Measurements from ENCODE around the gene PPP1R13L. TPM values are rescaled to one million over a fixed set of nuclear protein-coding genes. Genes with fewer than 3 reads are reported as not detected.

PPP1R13L gene
- total and polyA plus RNA-seq, 2 donors (not counting 1 experiment from before 2014, with no cell fraction given): 7.4 to 9.2 TPM

- Mint-ChIP-seq H3K27ac (peak overlapping the region; percentile 94), H3K4me1 (peaks cover 59% of the 10 kb centered on the region), H3K9me3 (ENCODE audit: insufficient read depth) (no peaks in the 10 kb centered on the region), H3K4me3 (peak overlapping the region; percentile 97), H3K27me3 (peaks cover 8% of the 10 kb centered on the region)
- H2AFZ ChIP-seq (ENCODE audit: insufficient read depth, low read depth, low read length, poor library complexity, severe bottlenecking): peak overlapping the region; percentile 91
- peak overlapping the region; percentile 88 for H3K4me2 ChIP-seq (replicated peaks; ENCODE audit: low read depth, low read length, poor library complexity, severe bottlenecking)
- H3K4me3 ChIP-seq (ENCODE audit: control extremely low read depth in 1 of 5, extremely low read depth in 1 of 5, insufficient read depth in 1 of 5, low read depth in 2 of 5, low read length in 4 of 5): peak overlapping the region in 4 of 5 experiments; percentile 69 to 77 (median 70)
- H3K9ac ChIP-seq (ENCODE audit: low read length): peak overlapping the region; percentile 77
- H4K20me1 ChIP-seq (ENCODE audit: control insufficient read depth, insufficient read depth, low read length, poor library complexity, severe bottlenecking): peaks cover 5% of the 10 kb centered on the region
- H3K79me2 ChIP-seq (ENCODE audit: control insufficient read depth, insufficient read depth, low read length): peaks cover 23% of the 10 kb centered on the region
- ATAC-seq (ENCODE audit: low read depth) (no peak), DNase-seq (no peak)
- CTCF ChIA-PET: interaction anchor here (1.1 to 2.8 kb wide), 4 partner anchors 16 to 138 kb away, joined by 3 to 17 read pairs (median 8); no protein-coding TSS in a partner anchor
- 22% methylated on average over 19 of the region's 20 CpGs for WGBS (ENCODE audit: insufficient coverage)
- intact Hi-C loops (cut with micrococcal nuclease): loop anchor here (1.0 to 2.0 kb wide), 2 partner anchors 16 to 17 kb away; partner anchors contain the start of gene POLR1G
- peak overlapping the region; percentile 64 to 73 for H3K27ac ChIP-seq (ENCODE audit: low read length in 2 of 2)
- POLR2A ChIA-PET: interaction anchor here (0.5 kb wide), 1 partner anchor 45 kb away, joined by 4 read pairs; the partner anchor contains the start of gene FOSB
- no peaks in the 10 kb centered on the region for H3K9me3 ChIP-seq (ENCODE audit: control extremely low read depth in 1 of 3, control insufficient read depth in 2 of 3, insufficient read depth in 1 of 3, low read length in 2 of 3)
- peaks cover 33 to 62% of the 10 kb centered on the region in 2 donors for H3K4me1 ChIP-seq (ENCODE audit: control insufficient read depth in 2 of 2, insufficient read depth in 2 of 2, low read length in 2 of 2)
- H3K36me3 ChIP-seq (replicated peaks in 1 of 2; ENCODE audit: control extremely low read depth in 1 of 2, control insufficient read depth in 1 of 2, extremely low read depth in 1 of 2, insufficient read depth in 2 of 2, low read length in 1 of 2): peaks cover 0 to 14% of the 10 kb centered on the region in 2 experiments
- TF ChIP-seq EZH2 (IDR thresholded peaks at IDR 0.05; ENCODE audit: borderline replicate concordance, insufficient read depth, low read depth, low read length, poor library complexity, severe bottlenecking): no peak
- TF ChIP-seq CTCF (IDR thresholded peaks at IDR 0.05): no peak
- peaks cover 0 to 7% (median 2%) of the 10 kb centered on the region in 4 experiments for H3K27me3 ChIP-seq (replicated peaks in 1 of 4; ENCODE audit: control extremely low read depth in 1 of 4, control insufficient read depth in 3 of 4, insufficient read depth in 4 of 4, low read length in 3 of 4)
Measured at GRCh38 chr19:45423033-45423588, 18.2 kb upstream of the PPP1R13L start.

- Histone ChIP-seq H3K79me2 (ENCODE audit: control insufficient read depth, insufficient read depth, low read length) (peaks cover 28% of the 10 kb centered on the region), H3K9ac (ENCODE audit: low read length) (no peak overlapping the region), H2AFZ (ENCODE audit: insufficient read depth, low read depth, low read length, poor library complexity, severe bottlenecking) (no peak overlapping the region), H3K27ac (ENCODE audit: low read length in 2 of 2) (peak overlapping the region in 1 of 2 donors; percentile 21), H3K36me3 (replicated peaks in 1 of 2; ENCODE audit: control extremely low read depth in 1 of 2, control insufficient read depth in 1 of 2, extremely low read depth in 1 of 2, insufficient read depth in 2 of 2, low read length in 1 of 2) (peaks cover 0 to 17% of the 10 kb centered on the region in 2 experiments), H4K20me1 (ENCODE audit: control insufficient read depth, insufficient read depth, low read length, poor library complexity, severe bottlenecking) (peaks cover 5% of the 10 kb centered on the region), H3K4me3 (ENCODE audit: control extremely low read depth in 1 of 5, extremely low read depth in 1 of 5, insufficient read depth in 1 of 5, low read depth in 2 of 5, low read length in 4 of 5) (no peak overlapping the region), H3K4me1 (ENCODE audit: control insufficient read depth in 2 of 2, insufficient read depth in 2 of 2, low read length in 2 of 2) (peaks cover 29 to 52% of the 10 kb centered on the region in 2 donors), H3K4me2 (replicated peaks; ENCODE audit: low read depth, low read length, poor library complexity, severe bottlenecking) (no peak overlapping the region), H3K27me3 (replicated peaks in 1 of 4; ENCODE audit: control extremely low read depth in 1 of 4, control insufficient read depth in 3 of 4, insufficient read depth in 4 of 4, low read length in 3 of 4) (peaks cover 0 to under 1% (median 0%) of the 10 kb centered on the region in 4 experiments), H3K9me3 (ENCODE audit: control extremely low read depth in 1 of 3, control insufficient read depth in 2 of 3, insufficient read depth in 1 of 3, low read length in 2 of 3) (no peaks in the 10 kb centered on the region)
- H3K27ac Mint-ChIP-seq: peak overlapping the region; percentile 57
- H3K27me3 Mint-ChIP-seq: peaks cover 2% of the 10 kb centered on the region
- intact Hi-C loops (cut with micrococcal nuclease): loop anchor here (2.0 kb wide), 1 partner anchor 17 kb away; no protein-coding TSS in a partner anchor
- H3K9me3 Mint-ChIP-seq (ENCODE audit: insufficient read depth): no peaks in the 10 kb centered on the region
- ATAC-seq (ENCODE audit: low read depth): no peak
- POLR2A ChIA-PET: no interaction called here
- peaks cover 54% of the 10 kb centered on the region for H3K4me1 Mint-ChIP-seq
- CTCF ChIA-PET: interaction anchor here (0.7 to 1.4 kb wide), 4 partner anchors 18 to 256 kb away, joined by 3 to 6 read pairs (median 3); no protein-coding TSS in a partner anchor
- 94% methylated on average over 5 of the region's 6 CpGs for WGBS (ENCODE audit: insufficient coverage)
- peak overlapping the region; percentile 63 for H3K4me3 Mint-ChIP-seq
- TF ChIP-seq CTCF (IDR thresholded peaks at IDR 0.05) (no peak), EZH2 (IDR thresholded peaks at IDR 0.05; ENCODE audit: borderline replicate concordance, insufficient read depth, low read depth, low read length, poor library complexity, severe bottlenecking) (no peak)
- no peak for DNase-seq
Measured at GRCh38 chr19:45421947-45422498, 17.2 kb upstream of the PPP1R13L start.

All from B cell (primary cell).